ENCODE measurements around the gene TAS2R42.

Gene TAS2R42

GRCh38 chr12:11150832-11151231 is 35.9 kb downstream of the TAS2R42 start:
- TF ChIP-seq CTCF (IDR thresholded peaks at IDR 0.05; ENCODE audit: low read depth, low read length, missing control alignments), result no peak
- no peak for DNase-seq (ENCODE audit: low read depth)
- no peak overlapping the region for H3K4me3 ChIP-seq (ENCODE audit: low read depth, low read length)

DNA sequence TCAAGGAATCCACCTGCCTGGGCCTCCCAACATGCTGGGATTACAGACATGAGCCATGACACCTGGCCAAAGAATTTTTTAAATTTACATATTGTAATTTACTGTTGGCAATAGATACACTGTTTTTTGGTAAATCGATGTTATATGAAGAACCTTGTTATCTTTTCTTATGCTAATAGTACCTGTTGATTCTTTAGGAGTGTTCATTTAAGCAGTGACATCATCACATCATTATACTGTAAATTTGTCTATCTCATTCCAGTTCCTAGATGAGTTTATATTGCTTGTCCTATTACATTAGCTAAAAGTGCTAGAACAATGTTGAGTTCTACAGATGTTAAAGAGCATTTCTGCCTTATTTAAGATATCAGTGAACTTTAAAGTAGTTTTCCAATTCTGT is 39.3 kb downstream of the TAS2R42 start:
- H3K4me3 ChIP-seq (ENCODE audit: low read depth, low read length), result no peak overlapping the region
- no peak for DNase-seq (ENCODE audit: low read depth)
- no peak for TF ChIP-seq CTCF (IDR thresholded peaks at IDR 0.05; ENCODE audit: low read depth, low read length, missing control alignments)

DNA sequence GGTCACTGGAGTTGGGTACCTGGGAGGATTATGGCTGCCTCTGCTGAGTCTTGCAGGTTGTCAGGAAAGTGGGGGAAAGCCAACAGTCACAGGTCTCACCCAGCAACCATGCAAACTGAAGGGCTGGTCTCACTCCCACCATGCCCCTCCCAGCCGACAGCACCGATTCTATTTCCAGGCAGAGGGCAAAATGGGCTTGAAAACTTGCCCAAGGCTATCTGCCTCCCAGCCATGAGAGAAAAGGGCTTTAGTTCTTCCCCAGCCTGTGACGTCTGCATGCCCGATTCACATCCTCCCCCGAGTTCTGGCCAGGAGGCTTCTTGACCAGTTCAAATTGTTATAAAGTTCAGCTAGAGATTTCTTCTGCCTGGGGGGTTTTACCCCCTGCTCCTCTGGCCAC is 42.4 kb downstream of the TAS2R42 start:
- TF ChIP-seq CTCF (IDR thresholded peaks at IDR 0.05; ENCODE audit: low read depth, low read length, missing control alignments), result no peak
- DNase-seq (ENCODE audit: low read depth), result no peak
- H3K4me3 ChIP-seq (ENCODE audit: low read depth, low read length), result no peak overlapping the region

- no peak for TF ChIP-seq CTCF (IDR thresholded peaks at IDR 0.05; ENCODE audit: low read depth, low read length, missing control alignments)
- no peak overlapping the region for H3K4me3 ChIP-seq (ENCODE audit: low read depth, low read length)
- DNase-seq (ENCODE audit: low read depth), result no peak
Observed at GRCh38 chr12:11143352-11143751, 43.4 kb downstream of the TAS2R42 start.

DNA sequence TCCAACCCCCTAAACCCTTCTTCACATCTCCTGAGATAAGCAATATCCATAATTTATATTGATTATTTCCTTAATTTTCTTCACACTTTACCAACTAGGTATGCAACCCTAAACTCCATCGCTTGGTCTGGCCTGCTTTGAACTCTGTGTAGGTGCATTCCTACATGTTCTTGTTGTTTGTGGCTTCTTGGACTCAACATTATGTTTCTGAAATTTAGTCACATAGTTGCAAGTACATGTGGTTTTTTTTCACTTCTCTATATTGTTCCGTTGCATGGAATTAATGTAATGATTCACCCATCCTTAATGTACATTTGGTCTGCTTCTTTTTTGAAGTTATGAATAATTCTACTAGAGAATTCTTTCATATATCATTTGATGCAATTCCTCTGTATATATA is 50.7 kb downstream of the TAS2R42 start:
- no peak overlapping the region for H3K4me3 ChIP-seq (ENCODE audit: low read depth, low read length)
- TF ChIP-seq CTCF (IDR thresholded peaks at IDR 0.05; ENCODE audit: low read depth, low read length, missing control alignments), result no peak
- no peak for DNase-seq (ENCODE audit: low read depth)
